CD4-positive, alpha-beta T cell (primary cell): ENCODE results near the gene RAB40C. TPM values are rescaled to one million over a fixed set of nuclear protein-coding genes. Genes with fewer than 3 reads are reported as not detected.

Experiments
- ATAC-seq: fragments of 200-7000 bp; cut with Tn5 transposase; one replicate; pipeline ENCODE4 v1.10.0; 2022; ENCODE audit warnings: mild to moderate bottlenecking; ENCODE audit not compliant: poor library complexity
- CTCF ChIA-PET: fragments of 350-600 bp; sonication (Branson Sonifier 250); formaldehyde crosslinking; loops from one replicate; lab custom pipeline; 2021; ENCODE audit warnings: antibody characterized with exemption, inconsistent platforms; lab: Charles Lee
- POLR2A ChIA-PET: fragments of 350-600 bp; sonication (Branson Sonifier 250); formaldehyde crosslinking; loops from one replicate; lab custom pipeline; 2021; ENCODE audit warnings: antibody characterized with exemption, inconsistent platforms; lab: Charles Lee
- DNase-seq, 14 experiments: peaks; one replicate each; pipeline ENCODE4 v3.0.0-alpha.2; 2013 to 2020; ENCODE audit warnings: mixed read lengths in 2 of 14
- H3K27ac ChIP-seq, 2 donors: one replicate each; pipeline versions ENCODE4 v1.5.1 to v1.7.0; 2013; ENCODE audit warnings: low read length in 2 of 2, low read depth in 1 of 2, mild to moderate bottlenecking in 1 of 2
- H3K27me3 ChIP-seq, 2 experiments: 1 replicate in 1 of 2; 2 replicates in 1 of 2; pipeline versions ENCODE4 v1.6.1 to v1.7.0; 2013; ENCODE audit warnings: low read length in 2 of 2, control low read depth in 1 of 2, mild to moderate bottlenecking in 1 of 2, moderate library complexity in 1 of 2; ENCODE audit not compliant: insufficient read depth in 2 of 2, control insufficient read depth in 1 of 2
- H3K36me3 ChIP-seq: one replicate; pipeline ENCODE4 v1.6.1; 2013; ENCODE audit warnings: low read length, control low read depth; ENCODE audit not compliant: insufficient read depth
- H3K4me1 ChIP-seq: one replicate; pipeline ENCODE4 v1.6.1; 2013; ENCODE audit warnings: low read length, control low read depth; ENCODE audit not compliant: insufficient read depth
- H3K4me3 ChIP-seq: one replicate; pipeline ENCODE4 v1.5.1; 2013; ENCODE audit warnings: mild to moderate bottlenecking, low read length, moderate library complexity
- H3K9me3 ChIP-seq, 2 experiments: 1 replicate in 1 of 2; 2 replicates in 1 of 2; pipeline versions ENCODE4 v1.6.1 to v1.7.0; 2013; ENCODE audit warnings: low read length in 2 of 2, mild to moderate bottlenecking in 2 of 2, control low read depth in 1 of 2, moderate library complexity in 1 of 2; ENCODE audit not compliant: control insufficient read depth in 1 of 2, insufficient read depth in 1 of 2
- H3K27ac Mint-ChIP-seq: one replicate; pipeline ENCODE4 v1.8.0; 2020; ENCODE audit warnings: mixed read lengths
- H3K27me3 Mint-ChIP-seq: one replicate; pipeline ENCODE4 v1.8.0; 2021; ENCODE audit warnings: mixed read lengths
- H3K36me3 Mint-ChIP-seq: one replicate; pipeline ENCODE4 v1.8.0; 2021; ENCODE audit warnings: low read depth, mixed read lengths
- H3K4me1 Mint-ChIP-seq: one replicate; pipeline ENCODE4 v1.8.0; 2021; ENCODE audit warnings: low read depth, mixed read lengths
- H3K4me3 Mint-ChIP-seq: one replicate; pipeline ENCODE4 v1.8.0; 2020; ENCODE audit warnings: mild to moderate bottlenecking, mixed read lengths
- H3K9me3 Mint-ChIP-seq: one replicate; pipeline ENCODE4 v1.8.0; 2020; ENCODE audit warnings: mixed read lengths
- CTCF ChIP-seq: fragments of 200-600 bp; IDR thresholded peaks from one replicate; pipeline ENCODE4 v1.8.0; 2022; ENCODE audit warnings: antibody characterized with exemption, mild to moderate bottlenecking
- intact Hi-C, 2 experiments: fragments of 100-400 bp; cut with DNase I in 1 of 2; cut with micrococcal nuclease in 1 of 2; formaldehyde crosslinking; loops; one replicate each; pipeline versions ENCODE4 v1.15.1 to v1.9.0; 2023 to 2025; cut with DNase I, micrococcal nuclease
- total RNA-seq, 174 experiments: library from RNA in 2 of 174; stranded (reverse) in 2 of 174; gene quantifications; one replicate each; pipeline ENCODE4 v1.2.3 and lab custom pipeline; 2021 to 2026

The RAB40C gene
- total RNA-seq, 2 experiments from 2014 or later: 8.9 to 9.5 TPM

GRCh38 chr16:569445-570254 is 20.2 kb upstream of the RAB40C start, which contains the start of gene PIGQ:
PIGQ (plus strand) TSS chr16:569968; CDS start chr16:574075, 4,107 bp downstream.
- H3K27me3 Mint-ChIP-seq: no peaks in the 10 kb centered on the region
- CTCF ChIA-PET: no interaction called here
- peak within 1 kb of the TSS; percentile 65 for H3K4me3 ChIP-seq

GRCh38 chr16:572865-573650 is 16.8 kb upstream of the RAB40C start:
- CTCF ChIA-PET: no interaction called here

More at GRCh38 chr16:569445-570254, 20.2 kb upstream of the RAB40C start, which contains the start of gene PIGQ:
- Histone ChIP-seq H3K36me3 (peaks cover 2% of the 10 kb centered on the region), H3K9me3 (no peaks in the 10 kb centered on the region), H3K4me1 (peaks cover 55% of the 10 kb centered on the region), H3K27ac (peak within 1 kb of the TSS; percentile 64 to 70), H3K27me3 (no peaks in the 10 kb centered on the region)
- H3K36me3 Mint-ChIP-seq: peaks cover 4% of the 10 kb centered on the region
- POLR2A ChIA-PET: interaction anchor here (1.0 to 2.4 kb wide), 4 partner anchors 19 to 98 kb away, joined by 3 to 6 read pairs (median 3); partner anchors contain the start of genes CAPN15, RAB40C and RHOT2
- peak within 1 kb of the TSS; percentile 85 for H3K27ac Mint-ChIP-seq
- peaks cover 33% of the 10 kb centered on the region for H3K4me1 Mint-ChIP-seq
- no peak for TF ChIP-seq CTCF
- intact Hi-C loops: loop anchor here (1.0 kb wide), 4 partner anchors 20 to 67 kb away; partner anchors contain the start of genes CAPN15 (in 1 of the 2), METTL26 (in 1 of the 2) and RAB40C (in 1 of the 2)
- ATAC-seq: peak; percentile 77
- peak within 1 kb of the TSS; percentile 92 for H3K4me3 Mint-ChIP-seq
- DNase-seq: peak; percentile 37 to 84 (median 58)
- H3K9me3 Mint-ChIP-seq: no peaks in the 10 kb centered on the region

More at GRCh38 chr16:572865-573650, 16.8 kb upstream of the RAB40C start:
- DNase-seq (no peak), ATAC-seq (no peak)
- POLR2A ChIA-PET: no interaction called here
- Mint-ChIP-seq H3K4me3 (no peak overlapping the region), H3K27ac (no peak overlapping the region), H3K36me3 (peaks cover 4% of the 10 kb centered on the region), H3K4me1 (peaks cover 23% of the 10 kb centered on the region), H3K9me3 (no peaks in the 10 kb centered on the region), H3K27me3 (no peaks in the 10 kb centered on the region)
- Histone ChIP-seq H3K27ac (no peak overlapping the region), H3K4me3 (no peak overlapping the region), H3K4me1 (peaks cover 30% of the 10 kb centered on the region), H3K36me3 (peaks cover 6% of the 10 kb centered on the region), H3K9me3 (no peaks in the 10 kb centered on the region), H3K27me3 (no peaks in the 10 kb centered on the region)
- TF ChIP-seq CTCF: no peak
- intact Hi-C loops: no loop called here
